C4-2B (cell line): Measurements from ENCODE around the gene MYCBPAP.

ENCODE experiments used
- H3K27ac ChIP-seq: fragments of 450-650 bp; 2 replicates; pipeline ENCODE4 v1.5.1; 2017
- CTCF ChIP-seq: fragments of 450-650 bp; conservative IDR thresholded peaks from 2 replicates; pipeline ENCODE4 v1.5.1; 2017; ENCODE audit warnings: mild to moderate bottlenecking
- ZFX ChIP-seq: fragments of 450-650 bp; IDR thresholded peaks from 2 replicates; pipeline ENCODE4 v1.6.1; 2017

MYCBPAP gene

GRCh38 chr17:50532452-50533024 lies 24.3 kb downstream of the MYCBPAP start, which contains the start of gene EPN3:
Gene EPN3 (plus strand): TSS chr17:50532735. CDS start chr17:50536557, 3,822 bp downstream.
- H3K27ac ChIP-seq: peak within 1 kb of the TSS; percentile 100
- TF ChIP-seq ZFX: no peak
- no peak for TF ChIP-seq CTCF

GRCh38 chr17:50533185-50533584 lies 24.9 kb downstream of the MYCBPAP start:
- no peak for TF ChIP-seq ZFX
- H3K27ac ChIP-seq: peak overlapping the region; percentile 100

- peak overlapping the region; percentile 100 for H3K27ac ChIP-seq
- TF ChIP-seq ZFX (no peak), CTCF (no peak)
Measured at GRCh38 chr17:50533720-50534148, 25.5 kb downstream of the MYCBPAP start.

GRCh38 chr17:50534222-50534978 lies 26.2 kb downstream of the MYCBPAP start:
- peak overlapping the region; percentile 100 for H3K27ac ChIP-seq
- TF ChIP-seq ZFX (peak; percentile 25; the same call in 1 of the 2 replicates), CTCF (no peak; the same call in 1 of the 2 replicates)

DNA sequence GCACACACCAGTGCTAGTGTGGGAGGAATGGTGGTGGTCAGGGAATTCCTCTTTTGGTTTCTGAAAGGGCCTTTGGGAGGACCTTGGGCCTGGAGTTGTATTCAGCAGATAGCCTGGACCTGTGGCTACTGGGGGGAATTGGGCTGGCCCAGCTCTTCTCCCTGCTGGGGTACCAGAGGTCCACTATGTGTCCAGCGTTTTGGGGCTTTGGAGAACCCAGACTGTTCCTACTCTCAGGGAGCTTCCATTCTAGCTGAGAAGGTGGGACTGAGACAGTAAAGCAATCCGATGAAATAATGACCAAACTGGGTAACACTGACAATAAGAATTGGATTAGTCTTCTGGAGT lies 26.7 kb downstream of the MYCBPAP start:
- TF ChIP-seq ZFX: no peak
- no peak for TF ChIP-seq CTCF
- H3K27ac ChIP-seq: peak overlapping the region; percentile 100

- H3K27ac ChIP-seq: peak overlapping the region; percentile 100
- TF ChIP-seq ZFX (no peak), CTCF (no peak)
Measured at GRCh38 chr17:50535407-50535806, 27.2 kb downstream of the MYCBPAP start.

- TF ChIP-seq CTCF (no peak), ZFX (no peak)
Measured at GRCh38 chr17:50536683-50537646, 28.7 kb downstream of the MYCBPAP start.

More at GRCh38 chr17:50536683-50537646, 28.7 kb downstream of the MYCBPAP start:
- no peak overlapping the region for H3K27ac ChIP-seq
